ENCODE data around the gene TAP2.

GRCh38 chr6:32847795-32848194 lies 9.3 kb upstream of the TAP2 start:
- TF ChIP-seq CTCF (conservative IDR thresholded peaks at IDR 0.05; ENCODE audit: low read length) (no peak), EZH2phosphoT487 (IDR thresholded peaks at IDR 0.05; ENCODE audit: borderline replicate concordance, low read depth, low read length) (no peak)
